ENCODE measurements around the gene ULK4.
A peak's percentile ranks its signal among the peaks of the same experiment; 100 is the strongest.
"Not testable (repeated sequence)": the region's sequence is repeated elsewhere in the genome, so short reads cannot be mapped to it uniquely, and the experiment has no call there.

ULK4 gene

GRCh38 chr3:41893977-41894376, 67.9 kb downstream of the ULK4 start:
- H3K4ac ChIP-seq (ENCODE audit: low read depth, low read length): no peak overlapping the region
- no peak overlapping the region for H2BK15ac ChIP-seq (replicated peaks; ENCODE audit: low read depth)
- H3K23ac ChIP-seq (ENCODE audit: low read length): no peak overlapping the region
- no peak overlapping the region for H3K4me3 ChIP-seq (ENCODE audit: low read length)
- H3K79me1 ChIP-seq (ENCODE audit: low read length): no peaks in the 10 kb centered on the region
- H3K4me1 ChIP-seq (ENCODE audit: control insufficient read depth, low read depth, low read length): no peaks in the 10 kb centered on the region
- no peak overlapping the region for H2AK5ac ChIP-seq (ENCODE audit: low read length)
- H3K27ac ChIP-seq (ENCODE audit: low read depth, low read length): no peak overlapping the region
- H3K18ac ChIP-seq (ENCODE audit: low read length): no peak overlapping the region
- H3K56ac ChIP-seq (ENCODE audit: low read length): no peak overlapping the region
- DNase-seq: peak; percentile 49
- H2BK5ac ChIP-seq (ENCODE audit: low read length): no peak overlapping the region
- H3K27me3 ChIP-seq (ENCODE audit: insufficient read depth, low read length, poor library complexity): no peaks in the 10 kb centered on the region
- no peaks in the 10 kb centered on the region for H3K79me2 ChIP-seq (ENCODE audit: control insufficient read depth, insufficient read depth, low read length)
- H2BK120ac ChIP-seq (ENCODE audit: low read depth, low read length): no peak overlapping the region
- no peaks in the 10 kb centered on the region for H3K36me3 ChIP-seq (ENCODE audit: control insufficient read depth, insufficient read depth, low read length)
- no peak overlapping the region for H3K4me2 ChIP-seq (ENCODE audit: low read length)
- no peak overlapping the region for H4K5ac ChIP-seq (ENCODE audit: low read length)
- WGBS (ENCODE audit: extremely low coverage, insufficient coverage, low lambda C conversion rate): no CpG with 5 or more reads among the region's 1 CpG
- H3K9ac ChIP-seq (ENCODE audit: low read length): no peak overlapping the region
- H4K8ac ChIP-seq (ENCODE audit: low read depth, low read length): no peak overlapping the region

- H3K79me2 ChIP-seq (ENCODE audit: control insufficient read depth, insufficient read depth, low read length): no peaks in the 10 kb centered on the region
- DNase-seq: peak; percentile 48
- no peaks in the 10 kb centered on the region for H3K79me1 ChIP-seq (ENCODE audit: low read length)
- H3K27ac ChIP-seq (ENCODE audit: low read depth, low read length): no peak overlapping the region
- H3K27me3 ChIP-seq (ENCODE audit: insufficient read depth, low read length, poor library complexity): no peaks in the 10 kb centered on the region
- no peak overlapping the region for H2AK5ac ChIP-seq (ENCODE audit: low read length)
- no peak overlapping the region for H3K18ac ChIP-seq (ENCODE audit: low read length)
- no peak overlapping the region for H2BK15ac ChIP-seq (replicated peaks; ENCODE audit: low read depth)
- no peak overlapping the region for H2BK120ac ChIP-seq (ENCODE audit: low read depth, low read length)
- H3K56ac ChIP-seq (ENCODE audit: low read length): peak overlapping the region; percentile 49
- no peaks in the 10 kb centered on the region for H3K4me1 ChIP-seq (ENCODE audit: control insufficient read depth, low read depth, low read length)
- no peaks in the 10 kb centered on the region for H3K36me3 ChIP-seq (ENCODE audit: control insufficient read depth, insufficient read depth, low read length)
- no peak overlapping the region for H2BK5ac ChIP-seq (ENCODE audit: low read length)
- no peak overlapping the region for H3K4ac ChIP-seq (ENCODE audit: low read depth, low read length)
- no peak overlapping the region for H3K4me2 ChIP-seq (ENCODE audit: low read length)
- no CpG with 5 or more reads among the region's 3 CpGs for WGBS (ENCODE audit: extremely low coverage, insufficient coverage, low lambda C conversion rate)
- H3K9ac ChIP-seq (ENCODE audit: low read length): no peak overlapping the region
- H4K5ac ChIP-seq (ENCODE audit: low read length): no peak overlapping the region
- H3K4me3 ChIP-seq (ENCODE audit: low read length): no peak overlapping the region
- H3K23ac ChIP-seq (ENCODE audit: low read length): peak overlapping the region; percentile 45
- H4K8ac ChIP-seq (ENCODE audit: low read depth, low read length): no peak overlapping the region
Measured at GRCh38 chr3:41888368-41889076, 73.4 kb downstream of the ULK4 start.

GRCh38 chr3:41882956-41883355, 78.9 kb downstream of the ULK4 start:
- H2BK5ac ChIP-seq (ENCODE audit: low read length): no peak overlapping the region
- H3K79me1 ChIP-seq (ENCODE audit: low read length): no peaks in the 10 kb centered on the region
- H3K4me3 ChIP-seq (ENCODE audit: low read length): no peak overlapping the region
- no peak overlapping the region for H2BK15ac ChIP-seq (replicated peaks; ENCODE audit: low read depth)
- no peak overlapping the region for H3K23ac ChIP-seq (ENCODE audit: low read length)
- H3K4me1 ChIP-seq (ENCODE audit: control insufficient read depth, low read depth, low read length): no peaks in the 10 kb centered on the region
- DNase-seq: no peak
- no peak overlapping the region for H3K4ac ChIP-seq (ENCODE audit: low read depth, low read length)
- H3K9ac ChIP-seq (ENCODE audit: low read length): no peak overlapping the region
- H2BK120ac ChIP-seq (ENCODE audit: low read depth, low read length): no peak overlapping the region
- no peak overlapping the region for H4K5ac ChIP-seq (ENCODE audit: low read length)
- H3K27me3 ChIP-seq (ENCODE audit: insufficient read depth, low read length, poor library complexity): no peaks in the 10 kb centered on the region
- no peak overlapping the region for H3K56ac ChIP-seq (ENCODE audit: low read length)
- H3K4me2 ChIP-seq (ENCODE audit: low read length): no peak overlapping the region
- no peak overlapping the region for H2AK5ac ChIP-seq (ENCODE audit: low read length)
- no peak overlapping the region for H3K27ac ChIP-seq (ENCODE audit: low read depth, low read length)
- no peak overlapping the region for H4K8ac ChIP-seq (ENCODE audit: low read depth, low read length)
- H3K18ac ChIP-seq (ENCODE audit: low read length): no peak overlapping the region
- H3K79me2 ChIP-seq (ENCODE audit: control insufficient read depth, insufficient read depth, low read length): no peaks in the 10 kb centered on the region
- no peaks in the 10 kb centered on the region for H3K36me3 ChIP-seq (ENCODE audit: control insufficient read depth, insufficient read depth, low read length)

- H3K4me2 ChIP-seq (ENCODE audit: low read length): no peak overlapping the region
- no peak overlapping the region for H4K5ac ChIP-seq (ENCODE audit: low read length)
- H3K4ac ChIP-seq (ENCODE audit: low read depth, low read length): no peak overlapping the region
- DNase-seq: peak; percentile 22
- no peak overlapping the region for H3K23ac ChIP-seq (ENCODE audit: low read length)
- H3K56ac ChIP-seq (ENCODE audit: low read length): no peak overlapping the region
- no peaks in the 10 kb centered on the region for H3K4me1 ChIP-seq (ENCODE audit: control insufficient read depth, low read depth, low read length)
- H3K27me3 ChIP-seq (ENCODE audit: insufficient read depth, low read length, poor library complexity): no peaks in the 10 kb centered on the region
- no peaks in the 10 kb centered on the region for H3K79me1 ChIP-seq (ENCODE audit: low read length)
- no peak overlapping the region for H2BK15ac ChIP-seq (replicated peaks; ENCODE audit: low read depth)
- H3K36me3 ChIP-seq (ENCODE audit: control insufficient read depth, insufficient read depth, low read length): no peaks in the 10 kb centered on the region
- no CpG with 5 or more reads among the region's 3 CpGs for WGBS (ENCODE audit: extremely low coverage, insufficient coverage, low lambda C conversion rate)
- no peak overlapping the region for H3K18ac ChIP-seq (ENCODE audit: low read length)
- no peak overlapping the region for H3K9ac ChIP-seq (ENCODE audit: low read length)
- H3K27ac ChIP-seq (ENCODE audit: low read depth, low read length): no peak overlapping the region
- H4K8ac ChIP-seq (ENCODE audit: low read depth, low read length): no peak overlapping the region
- no peak overlapping the region for H3K4me3 ChIP-seq (ENCODE audit: low read length)
- no peak overlapping the region for H2AK5ac ChIP-seq (ENCODE audit: low read length)
- H2BK120ac ChIP-seq (ENCODE audit: low read depth, low read length): no peak overlapping the region
- H2BK5ac ChIP-seq (ENCODE audit: low read length): no peak overlapping the region
- H3K79me2 ChIP-seq (ENCODE audit: control insufficient read depth, insufficient read depth, low read length): no peaks in the 10 kb centered on the region
Measured at GRCh38 chr3:41881233-41881821, 80.6 kb downstream of the ULK4 start.

GRCh38 chr3:41880387-41880786, 81.5 kb downstream of the ULK4 start:
- no peak for DNase-seq
- no peak overlapping the region for H3K4me3 ChIP-seq (ENCODE audit: low read length)
- no peak overlapping the region for H3K27ac ChIP-seq (ENCODE audit: low read depth, low read length)
- H3K4me1 ChIP-seq (ENCODE audit: control insufficient read depth, low read depth, low read length): no peaks in the 10 kb centered on the region
- H3K18ac ChIP-seq (ENCODE audit: low read length): no peak overlapping the region
- no peaks in the 10 kb centered on the region for H3K36me3 ChIP-seq (ENCODE audit: control insufficient read depth, insufficient read depth, low read length)
- H3K79me1 ChIP-seq (ENCODE audit: low read length): no peaks in the 10 kb centered on the region
- no CpG with 5 or more reads among the region's 2 CpGs for WGBS (ENCODE audit: extremely low coverage, insufficient coverage, low lambda C conversion rate)
- H2AK5ac ChIP-seq (ENCODE audit: low read length): no peak overlapping the region
- H2BK120ac ChIP-seq (ENCODE audit: low read depth, low read length): no peak overlapping the region
- no peaks in the 10 kb centered on the region for H3K27me3 ChIP-seq (ENCODE audit: insufficient read depth, low read length, poor library complexity)
- no peak overlapping the region for H3K4me2 ChIP-seq (ENCODE audit: low read length)
- H3K23ac ChIP-seq (ENCODE audit: low read length): no peak overlapping the region
- H3K56ac ChIP-seq (ENCODE audit: low read length): no peak overlapping the region
- H2BK5ac ChIP-seq (ENCODE audit: low read length): no peak overlapping the region
- H4K8ac ChIP-seq (ENCODE audit: low read depth, low read length): no peak overlapping the region
- no peak overlapping the region for H2BK15ac ChIP-seq (replicated peaks; ENCODE audit: low read depth)
- no peak overlapping the region for H3K4ac ChIP-seq (ENCODE audit: low read depth, low read length)
- H3K79me2 ChIP-seq (ENCODE audit: control insufficient read depth, insufficient read depth, low read length): no peaks in the 10 kb centered on the region
- H3K9ac ChIP-seq (ENCODE audit: low read length): no peak overlapping the region
- H4K5ac ChIP-seq (ENCODE audit: low read length): no peak overlapping the region

- not testable (repeated sequence) for H3K4me1 ChIP-seq (ENCODE audit: control insufficient read depth, low read depth, low read length); H2BK5ac ChIP-seq (ENCODE audit: low read length); H3K36me3 ChIP-seq (ENCODE audit: control insufficient read depth, insufficient read depth, low read length); H3K4me3 ChIP-seq (ENCODE audit: low read length); H3K4me2 ChIP-seq (ENCODE audit: low read length); H3K79me1 ChIP-seq (ENCODE audit: low read length); DNase-seq; H2AK5ac ChIP-seq (ENCODE audit: low read length); H4K5ac ChIP-seq (ENCODE audit: low read length); H4K8ac ChIP-seq (ENCODE audit: low read depth, low read length); H3K18ac ChIP-seq (ENCODE audit: low read length); H3K56ac ChIP-seq (ENCODE audit: low read length); H3K23ac ChIP-seq (ENCODE audit: low read length); H2BK15ac ChIP-seq (replicated peaks; ENCODE audit: low read depth); H3K27ac ChIP-seq (ENCODE audit: low read depth, low read length); H3K9ac ChIP-seq (ENCODE audit: low read length); H3K79me2 ChIP-seq (ENCODE audit: control insufficient read depth, insufficient read depth, low read length); H2BK120ac ChIP-seq (ENCODE audit: low read depth, low read length); H3K27me3 ChIP-seq (ENCODE audit: insufficient read depth, low read length, poor library complexity); H3K4ac ChIP-seq (ENCODE audit: low read depth, low read length)
- no CpG with 5 or more reads among the region's 9 CpGs for WGBS (ENCODE audit: extremely low coverage, insufficient coverage, low lambda C conversion rate)
Measured at GRCh38 chr3:41877741-41878140, 84.2 kb downstream of the ULK4 start.

All from mesendoderm (in vitro differentiated cells).